Lower leg skin (tissue), 4 donors: ENCODE data around the gene SNTG2. TPM values are rescaled to one million over a fixed set of nuclear protein-coding genes. Genes with fewer than 3 reads are reported as not detected.

Experiments used
- DNase-seq, 2 donors: peaks; one replicate each; pipeline ENCODE4 v3.0.0-alpha.2; 2019; ENCODE audit warnings: low spot score in 2 of 2
- H3K4me3 ChIP-seq: fragments of 200-600 bp; sonication (generic); 2 replicates; pipeline ENCODE4 v1.5.1; 2017; ENCODE audit warnings: mild to moderate bottlenecking, low read depth; ENCODE audit not compliant: poor library complexity, severe bottlenecking
- POLR2A ChIP-seq, 2 donors: fragments of 450-650 bp; IDR thresholded peaks; one replicate each; pipeline ENCODE4 v1.6.1; 2016 to 2017; ENCODE audit warnings: antibody characterized with exemption in 2 of 2, mild to moderate bottlenecking in 1 of 2, moderate library complexity in 1 of 2
- WGBS, 2 donors: methylation state at CpG; one replicate each; pipeline ENCODE4 v1.1.5; 2018; 5-methylcytosine and 5-hydroxymethylcytosine counted together
- intact Hi-C: fragments of 100-400 bp; cut with DNase I; formaldehyde crosslinking; loops from one replicate; pipeline ENCODE4 v1.15.0; 2023; ENCODE audit warnings: low total_unique reads
- total RNA-seq, 4 donors: library from RNA; depleted of rRNA; stranded (reverse); fragments of >200 nt; gene quantifications; one replicate each; pipeline ENCODE4 v1.1.0, GENCODE V29; 2016
- TF ChIP-seq, protein P1 (sequence below), 3 donors: fragments of 450-650 bp; IDR thresholded peaks; one replicate each; pipeline ENCODE4 v1.5.1; 2016; ENCODE audit warnings: antibody characterized with exemption in 3 of 3, mild to moderate bottlenecking in 3 of 3, moderate library complexity in 2 of 3

SNTG2 gene
- total RNA-seq, 4 donors from 2014 or later: 1.4 to 15.3 (median 6.3) TPM

DNA sequence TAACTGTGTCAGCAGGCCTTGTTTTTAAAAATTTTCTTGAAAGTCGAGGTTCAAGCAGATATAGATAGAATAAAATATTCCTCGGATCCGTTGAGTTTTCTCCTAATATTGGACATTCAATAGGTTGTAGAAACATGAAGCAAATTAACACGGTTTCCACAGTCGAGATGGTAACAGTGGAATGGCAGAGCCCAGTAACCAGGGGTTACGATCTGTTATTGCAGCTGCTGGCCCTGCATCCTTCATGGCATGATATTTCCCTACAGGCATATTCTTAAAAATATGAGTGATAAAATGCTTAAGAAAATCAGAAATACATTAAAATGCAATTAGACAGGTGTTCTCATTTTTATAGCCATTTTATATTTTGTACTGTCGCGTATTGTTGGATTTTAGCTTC, 117.6 kb downstream of the SNTG2 start:
- intact Hi-C loops: no loop called here
- no peak for DNase-seq
- 90 to 93% methylated on average over 8 of the region's 8 CpGs for WGBS, 2 donors

DNA sequence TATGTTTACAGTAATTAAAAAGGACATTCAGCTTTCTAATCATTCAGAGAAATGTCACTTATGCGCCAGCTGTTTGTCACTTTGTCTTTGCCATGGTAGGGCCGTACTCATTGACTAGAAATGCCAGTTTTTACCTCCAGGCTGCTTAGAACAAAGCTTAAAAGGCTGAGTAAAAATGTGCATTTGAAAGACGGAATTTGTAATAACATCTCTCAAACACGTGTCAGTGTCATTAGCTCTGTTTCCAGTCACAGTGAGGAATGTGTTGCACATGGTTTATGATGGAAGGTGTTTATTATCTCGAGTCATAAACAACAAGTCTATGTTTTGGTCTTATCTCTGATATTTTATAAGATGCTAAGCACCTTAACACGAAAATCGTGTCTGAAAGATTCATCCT, 118.2 kb downstream of the SNTG2 start:
- intact Hi-C loops: no loop called here
- DNase-seq: no peak
- WGBS, 2 donors: 38 to 50% methylated on average over 7 of the region's 7 CpGs
- no peak overlapping the region for H3K4me3 ChIP-seq
- no peak for TF ChIP-seq POLR2A (IDR thresholded peaks at IDR 0.05)
- TF ChIP-seq, protein P1, sequence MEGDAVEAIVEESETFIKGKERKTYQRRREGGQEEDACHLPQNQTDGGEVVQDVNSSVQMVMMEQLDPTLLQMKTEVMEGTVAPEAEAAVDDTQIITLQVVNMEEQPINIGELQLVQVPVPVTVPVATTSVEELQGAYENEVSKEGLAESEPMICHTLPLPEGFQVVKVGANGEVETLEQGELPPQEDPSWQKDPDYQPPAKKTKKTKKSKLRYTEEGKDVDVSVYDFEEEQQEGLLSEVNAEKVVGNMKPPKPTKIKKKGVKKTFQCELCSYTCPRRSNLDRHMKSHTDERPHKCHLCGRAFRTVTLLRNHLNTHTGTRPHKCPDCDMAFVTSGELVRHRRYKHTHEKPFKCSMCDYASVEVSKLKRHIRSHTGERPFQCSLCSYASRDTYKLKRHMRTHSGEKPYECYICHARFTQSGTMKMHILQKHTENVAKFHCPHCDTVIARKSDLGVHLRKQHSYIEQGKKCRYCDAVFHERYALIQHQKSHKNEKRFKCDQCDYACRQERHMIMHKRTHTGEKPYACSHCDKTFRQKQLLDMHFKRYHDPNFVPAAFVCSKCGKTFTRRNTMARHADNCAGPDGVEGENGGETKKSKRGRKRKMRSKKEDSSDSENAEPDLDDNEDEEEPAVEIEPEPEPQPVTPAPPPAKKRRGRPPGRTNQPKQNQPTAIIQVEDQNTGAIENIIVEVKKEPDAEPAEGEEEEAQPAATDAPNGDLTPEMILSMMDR (IDR thresholded peaks at IDR 0.05): no peak

More for the DNA sequence above, 117.6 kb downstream of the SNTG2 start:
- H3K4me3 ChIP-seq: no peak overlapping the region
- TF ChIP-seq POLR2A (IDR thresholded peaks at IDR 0.05): no peak
- TF ChIP-seq, protein P1 (IDR thresholded peaks at IDR 0.05): no peak

DNA sequence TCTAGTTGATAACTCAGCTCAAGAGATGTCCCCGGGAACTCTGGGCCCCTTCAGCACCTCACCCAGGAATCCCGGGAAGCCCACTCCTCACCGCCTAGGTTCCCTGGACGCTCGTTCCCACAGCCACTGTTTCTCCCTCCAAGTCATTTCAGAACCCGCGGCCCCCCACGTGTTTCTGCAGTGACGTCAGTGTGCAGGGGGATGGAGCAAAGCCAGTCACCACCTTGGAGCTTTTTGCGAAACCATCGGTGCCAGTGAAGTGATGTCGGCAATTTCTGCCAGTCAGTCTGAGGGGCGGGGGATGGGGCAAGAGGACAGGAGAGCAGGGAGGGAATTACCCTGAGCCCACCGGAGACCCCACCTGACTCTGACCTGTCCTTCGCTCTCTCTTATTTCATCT, 119.2 kb downstream of the SNTG2 start:
- intact Hi-C loops: no loop called here
- TF ChIP-seq, protein P1 (IDR thresholded peaks at IDR 0.05): no peak
- TF ChIP-seq POLR2A (IDR thresholded peaks at IDR 0.05): no peak
- no peak for DNase-seq
- 84 to 87% methylated on average over 15 of the region's 15 CpGs for WGBS, 2 donors
- no peak overlapping the region for H3K4me3 ChIP-seq

DNA sequence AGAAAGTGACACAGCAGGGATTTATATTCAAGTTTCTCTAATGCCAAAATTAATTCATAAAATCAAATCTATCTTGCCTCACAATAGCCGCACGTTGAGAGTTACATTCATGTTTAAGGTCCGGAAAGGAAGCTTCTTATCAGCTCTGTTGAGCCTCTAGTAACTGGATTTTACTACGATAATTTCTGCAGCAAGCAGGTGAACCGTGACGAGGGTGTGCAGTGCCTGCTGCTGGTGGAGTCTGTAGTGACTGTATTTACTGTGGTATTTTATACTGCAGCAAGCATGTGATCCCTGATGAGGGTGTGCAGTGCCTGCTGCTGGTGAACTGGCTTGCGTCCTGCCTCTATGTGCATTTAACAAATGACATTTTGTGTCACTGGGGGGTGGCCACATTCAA, 120.0 kb downstream of the SNTG2 start:
- intact Hi-C loops: no loop called here
- no peak overlapping the region for H3K4me3 ChIP-seq
- WGBS, 2 donors: 88 to 95% methylated on average over 7 of the region's 7 CpGs
- DNase-seq: no peak
- no peak for TF ChIP-seq POLR2A (IDR thresholded peaks at IDR 0.05)
- TF ChIP-seq, protein P1 (IDR thresholded peaks at IDR 0.05): no peak

DNA sequence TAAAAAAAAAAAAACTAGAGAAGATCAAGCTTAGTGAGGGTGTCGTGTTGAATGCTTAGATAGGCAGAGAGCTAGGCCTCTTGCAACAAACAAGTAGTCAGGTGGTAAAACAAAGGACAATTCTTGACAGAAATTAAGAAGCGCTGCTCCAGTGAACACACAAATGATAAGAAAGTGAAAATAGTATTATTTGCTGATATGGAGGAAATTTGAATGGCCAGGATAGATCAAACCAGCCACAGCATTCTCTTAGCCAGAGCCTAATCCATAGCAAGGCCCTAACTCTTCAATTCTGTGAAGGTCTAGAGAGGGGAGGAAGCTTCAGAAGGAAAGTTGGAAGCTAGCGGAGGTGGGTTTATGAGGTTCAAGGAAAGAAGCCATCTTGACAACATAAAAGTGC, 121.0 kb downstream of the SNTG2 start:
- 90 to 94% methylated on average over 3 of the region's 3 CpGs for WGBS, 2 donors
- DNase-seq: no peak
- no peak overlapping the region for H3K4me3 ChIP-seq
- TF ChIP-seq, protein P1 (IDR thresholded peaks at IDR 0.05): no peak
- intact Hi-C loops: no loop called here

DNA sequence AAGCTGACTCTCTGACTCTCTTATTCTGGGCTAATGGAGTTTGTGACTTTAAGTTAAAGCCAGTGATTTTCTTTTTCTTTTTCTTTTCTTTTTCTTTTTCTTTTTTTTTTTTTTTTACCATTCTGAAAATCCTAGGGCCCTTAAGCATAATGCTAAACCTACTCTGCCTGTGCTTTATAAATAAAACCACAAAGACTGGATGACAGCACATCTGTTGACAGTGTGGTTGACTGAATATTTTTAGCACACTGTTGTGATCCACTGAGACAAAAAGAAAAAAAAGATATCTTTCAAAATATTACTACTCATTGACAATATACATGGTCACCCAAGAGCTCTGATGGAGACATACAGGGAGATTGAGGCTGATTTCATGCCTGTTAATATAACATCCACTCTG, 121.6 kb downstream of the SNTG2 start:
- intact Hi-C loops: no loop called here
- TF ChIP-seq, protein P1 (IDR thresholded peaks at IDR 0.05): no peak
- no peak for TF ChIP-seq POLR2A (IDR thresholded peaks at IDR 0.05)
- H3K4me3 ChIP-seq: no peak overlapping the region
- no peak for DNase-seq
